ENCODE data around the gene TRIM29. TPM values are rescaled to one million over a fixed set of nuclear protein-coding genes. Genes with fewer than 3 reads are reported as not detected.

TRIM29 gene
- total RNA-seq, 1 donor from 2014 or later, result not detected

DNA sequence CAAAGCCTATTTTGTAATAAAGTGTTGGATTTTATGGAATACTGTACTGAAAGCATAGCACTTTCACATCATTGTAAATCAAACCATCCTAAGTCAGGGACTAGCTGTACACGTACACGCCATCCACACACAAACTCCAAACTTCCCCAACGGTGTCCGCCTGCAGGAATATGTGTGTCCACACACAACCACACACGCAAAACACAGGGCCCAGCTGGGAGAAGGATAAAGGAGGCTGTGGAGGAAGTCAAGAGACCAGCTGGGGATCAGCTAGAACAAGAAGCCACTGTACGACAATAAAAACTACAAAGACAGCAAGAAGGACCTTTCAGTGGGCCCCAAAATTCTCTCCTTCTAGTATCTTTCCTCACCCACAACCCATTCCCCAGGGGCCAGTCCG, 1.6 kb downstream of the TRIM29 start:
- no peak for DNase-seq

GRCh38 chr11:120135838-120136237, 2.1 kb downstream of the TRIM29 start:
- DNase-seq, result no peak

GRCh38 chr11:120134931-120135228, 3.0 kb downstream of the TRIM29 start:
- DNase-seq, result no peak

- no peak for DNase-seq
These were observed 3.6 kb downstream of the TRIM29 start for GRCh38 chr11:120134106-120134930.

- DNase-seq, result no peak
These were observed 4.5 kb downstream of the TRIM29 start for GRCh38 chr11:120133216-120134105.

DNA sequence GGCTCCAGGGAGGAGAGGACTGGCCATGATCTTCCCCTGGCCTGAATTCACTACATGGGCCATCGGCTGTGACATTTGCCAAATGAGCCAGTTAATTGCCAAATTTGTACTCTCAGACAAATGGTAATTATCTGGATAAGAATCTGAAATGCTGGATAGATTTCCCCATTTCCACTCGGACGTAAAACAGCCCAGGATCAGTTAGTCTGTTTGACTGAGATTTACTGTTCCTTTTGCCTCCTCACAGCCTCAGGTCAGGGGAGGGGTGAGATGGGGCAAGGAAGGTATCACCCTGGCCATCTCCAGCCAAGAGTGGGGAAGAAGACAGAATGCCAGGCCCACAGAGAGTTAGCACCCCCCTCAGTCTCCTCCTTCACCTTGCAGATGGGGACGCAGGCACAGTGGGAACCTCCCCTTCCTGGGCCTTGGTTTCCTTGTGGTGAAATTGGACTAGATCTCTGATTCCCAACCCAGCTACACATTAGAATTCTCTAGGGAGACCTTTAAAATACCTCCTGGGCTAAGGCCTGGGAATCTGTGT, 5.2 kb downstream of the TRIM29 start:
- no peak for DNase-seq

GRCh38 chr11:120131941-120132644, 5.8 kb downstream of the TRIM29 start:
- no peak for DNase-seq

DNA sequence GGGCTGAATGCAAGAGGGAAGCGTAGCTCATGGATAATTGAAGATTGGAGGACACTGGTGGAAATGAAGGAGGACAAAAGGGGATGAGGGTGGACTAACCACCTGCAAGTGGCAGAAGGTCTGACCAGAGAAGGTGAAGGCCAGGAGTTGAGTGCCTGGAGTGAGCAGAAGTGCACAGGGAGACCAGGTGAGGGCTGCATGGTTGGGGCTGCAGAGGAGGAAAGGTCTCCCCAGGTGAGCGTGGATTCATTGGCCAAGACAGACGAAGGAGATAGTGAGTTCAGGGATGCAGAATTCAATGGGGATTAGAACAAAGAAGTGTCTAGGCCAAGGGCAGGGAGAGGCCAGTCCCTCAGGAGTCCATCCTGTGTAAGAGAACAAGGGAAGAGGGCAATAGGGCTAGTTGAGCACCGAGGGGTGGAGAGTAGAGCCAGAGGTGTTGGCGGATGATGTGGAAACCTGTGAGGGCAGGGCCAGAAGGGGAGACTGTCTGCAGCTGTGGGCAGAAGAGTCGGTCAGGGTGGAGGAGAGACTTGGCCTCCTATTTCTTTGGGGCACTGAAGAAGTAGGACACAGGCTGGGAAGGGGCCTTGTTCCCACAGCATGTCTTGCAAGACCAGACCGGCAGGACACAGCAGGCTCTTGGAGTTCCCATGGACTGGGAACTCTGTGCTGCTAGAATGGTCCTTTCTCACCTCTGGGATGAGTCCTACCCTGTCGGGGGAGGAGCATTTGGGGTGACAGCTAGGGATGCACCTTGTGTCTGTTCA, 6.7 kb downstream of the TRIM29 start:
- DNase-seq, result no peak

GRCh38 chr11:120130176-120130980, 7.5 kb downstream of the TRIM29 start:
- no peak for DNase-seq

DNA sequence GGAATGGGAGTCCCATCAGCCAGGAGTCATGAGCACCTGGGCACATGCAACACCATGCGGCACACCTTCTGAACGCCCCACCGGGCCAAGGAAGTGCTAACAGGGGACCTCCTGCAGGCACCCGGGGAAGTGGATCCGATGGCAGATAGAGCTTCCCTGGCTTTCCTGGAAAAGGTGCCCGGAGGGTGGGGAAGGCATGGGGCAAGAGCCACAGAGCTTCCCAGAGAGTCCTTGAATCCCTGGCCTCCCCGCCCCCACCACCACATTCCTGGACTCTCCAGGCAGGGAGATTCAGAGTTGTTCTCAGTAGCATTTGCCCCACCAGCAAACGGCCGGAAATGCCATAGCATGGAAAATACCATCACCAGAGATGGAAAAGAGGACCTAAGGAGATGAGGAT, 8.3 kb downstream of the TRIM29 start:
- no peak for DNase-seq

- DNase-seq, result no peak
These were observed 9.4 kb downstream of the TRIM29 start for GRCh38 chr11:120128392-120129119.

- no peak for DNase-seq
These were observed 10.7 kb downstream of the TRIM29 start for GRCh38 chr11:120127236-120127635.

- DNase-seq, result no peak
These were observed 11.3 kb downstream of the TRIM29 start for GRCh38 chr11:120126620-120127019.

DNA sequence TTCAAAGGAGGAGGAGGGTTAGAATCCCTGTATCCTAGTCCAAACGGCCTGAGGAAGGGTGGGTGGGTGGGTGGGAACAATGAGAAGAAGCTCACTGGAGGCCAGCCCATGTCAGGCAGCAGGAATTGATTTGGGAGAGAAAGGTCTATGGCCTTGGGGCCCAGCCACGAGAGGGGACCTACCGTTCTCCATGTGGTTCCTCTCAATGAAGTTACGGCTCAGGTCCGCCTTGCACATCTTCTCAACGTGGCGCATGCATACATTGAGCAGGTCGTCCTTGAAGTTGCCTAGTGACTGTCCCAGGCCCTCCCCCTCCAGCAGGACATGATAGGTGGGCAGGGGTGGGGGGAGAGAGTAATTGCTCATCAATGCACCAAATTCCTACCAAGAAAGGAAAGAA, 12.4 kb downstream of the TRIM29 start:
- DNase-seq, result no peak

DNA sequence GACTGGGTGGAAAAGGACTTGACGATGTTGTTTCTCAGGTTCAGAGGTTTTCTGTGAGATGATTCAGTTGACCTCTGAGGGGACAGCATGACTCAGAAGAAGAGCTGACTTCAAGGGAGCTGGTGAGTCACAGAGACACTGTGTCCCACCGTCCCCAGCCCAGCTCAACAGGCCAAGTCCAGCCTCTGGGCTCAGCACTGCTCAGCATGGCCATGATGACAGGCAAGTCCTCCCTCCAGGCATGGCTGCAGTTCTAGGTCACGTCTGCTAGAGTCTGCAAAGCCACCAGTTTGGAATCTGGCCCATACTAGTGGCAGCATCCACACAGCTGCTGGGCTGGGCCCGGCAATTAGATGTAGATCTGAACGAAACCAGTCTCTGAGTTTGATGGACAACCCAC, 12.9 kb downstream of the TRIM29 start:
- DNase-seq, result no peak

DNA sequence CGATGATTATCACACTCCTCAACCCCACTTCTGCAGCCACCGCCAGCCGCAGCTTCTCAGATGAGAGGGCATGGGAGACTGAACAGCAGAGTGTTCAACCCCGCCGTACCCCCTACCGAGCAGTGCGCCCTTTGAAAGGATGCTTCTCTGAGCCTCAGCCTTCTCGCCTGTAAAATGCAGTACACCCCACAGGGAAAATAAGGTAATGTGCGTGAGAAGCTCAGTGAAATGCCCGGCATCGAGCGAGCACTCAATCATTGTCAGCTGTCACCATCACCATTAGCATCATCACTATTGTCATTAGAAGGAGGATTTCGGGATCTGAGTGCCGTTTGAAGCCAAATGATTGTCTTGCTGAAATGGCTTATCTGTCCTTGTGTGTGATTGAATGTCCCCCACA, 13.6 kb downstream of the TRIM29 start:
- no peak for DNase-seq

DNA sequence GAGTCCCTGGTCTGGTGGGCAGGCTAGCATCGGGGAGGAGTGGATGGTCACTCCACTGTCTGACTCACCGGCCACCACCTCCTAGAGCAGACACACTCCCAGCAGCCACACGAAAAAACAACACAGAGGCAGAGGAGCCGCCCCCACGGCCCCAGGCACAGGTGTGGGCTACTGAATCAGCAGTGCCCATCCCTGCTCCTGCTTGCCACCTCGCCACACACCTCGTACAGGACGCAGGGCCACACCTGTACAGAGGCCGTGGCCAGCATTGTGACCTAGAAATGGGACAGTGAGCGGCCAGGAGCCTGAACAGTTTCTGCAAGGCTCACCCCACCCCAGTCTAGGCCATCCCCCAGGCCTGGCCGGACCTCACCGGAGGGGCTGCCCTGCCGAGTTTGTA, 14.0 kb downstream of the TRIM29 start:
- DNase-seq, result no peak

GRCh38 chr11:120122924-120123683, 14.8 kb downstream of the TRIM29 start:
- DNase-seq, result no peak

DNA sequence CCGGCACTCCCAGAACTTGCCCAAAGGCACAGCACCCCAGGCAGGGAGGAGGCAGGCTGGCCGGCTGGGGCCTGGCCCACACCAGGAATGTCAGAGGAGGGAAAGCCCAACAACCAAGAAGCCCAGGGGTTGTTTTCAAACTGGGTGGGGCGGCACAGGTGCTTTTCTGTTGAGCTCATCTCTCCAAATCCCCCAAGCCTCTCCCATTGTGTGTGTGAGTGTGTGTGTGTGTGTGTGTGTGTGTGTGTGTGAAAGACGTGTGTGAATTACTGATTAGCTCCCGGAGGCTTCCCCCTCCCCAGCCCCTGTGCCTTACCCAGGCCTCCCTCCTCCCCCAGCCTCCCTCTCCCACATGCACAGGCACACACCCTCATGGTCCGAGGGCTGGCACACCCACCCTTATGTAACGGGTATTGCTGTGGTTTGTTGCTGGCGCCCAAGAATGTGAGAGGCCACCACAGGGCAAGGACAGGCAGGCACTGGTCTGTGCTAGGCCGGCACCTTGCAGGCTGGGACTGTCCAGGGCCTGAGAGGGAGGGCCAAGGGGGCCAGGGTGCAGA, 15.9 kb downstream of the TRIM29 start:
- no peak for DNase-seq

DNA sequence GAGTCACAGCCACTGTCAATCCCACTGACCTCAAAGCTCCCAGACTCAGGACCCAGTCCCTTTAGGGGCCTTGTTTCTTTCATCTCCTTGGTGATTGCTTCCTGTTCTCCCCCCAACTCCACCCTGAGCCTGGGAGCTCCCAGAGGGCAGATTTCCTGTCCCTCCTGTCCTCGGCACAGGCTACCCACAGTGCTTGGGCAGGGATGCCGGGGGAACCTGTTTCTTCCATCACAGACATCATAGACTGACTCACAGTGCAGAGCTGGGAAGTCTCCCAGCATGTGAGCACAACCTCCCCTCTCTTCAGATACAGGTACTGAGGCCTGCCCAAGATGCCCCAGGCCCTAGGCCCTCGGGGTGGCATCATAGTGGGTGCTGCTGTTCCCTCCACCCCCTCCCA, 16.6 kb downstream of the TRIM29 start:
- DNase-seq, result no peak

Measured in dermis blood vessel endothelial cell (primary cell).